HPDE6-E6E7 (cell line): ENCODE data around the gene RASA4B.
"Not testable (repeated sequence)": the region's sequence is repeated elsewhere in the genome, so short reads cannot be mapped to it uniquely, and the experiment has no call there.

ENCODE experiments used
- DNase-seq: peaks from one replicate; pipeline ENCODE4 v3.0.0; 2011; ENCODE audit warnings: missing footprints; ENCODE audit errors: extremely low spot score

The RASA4B gene

DNA sequence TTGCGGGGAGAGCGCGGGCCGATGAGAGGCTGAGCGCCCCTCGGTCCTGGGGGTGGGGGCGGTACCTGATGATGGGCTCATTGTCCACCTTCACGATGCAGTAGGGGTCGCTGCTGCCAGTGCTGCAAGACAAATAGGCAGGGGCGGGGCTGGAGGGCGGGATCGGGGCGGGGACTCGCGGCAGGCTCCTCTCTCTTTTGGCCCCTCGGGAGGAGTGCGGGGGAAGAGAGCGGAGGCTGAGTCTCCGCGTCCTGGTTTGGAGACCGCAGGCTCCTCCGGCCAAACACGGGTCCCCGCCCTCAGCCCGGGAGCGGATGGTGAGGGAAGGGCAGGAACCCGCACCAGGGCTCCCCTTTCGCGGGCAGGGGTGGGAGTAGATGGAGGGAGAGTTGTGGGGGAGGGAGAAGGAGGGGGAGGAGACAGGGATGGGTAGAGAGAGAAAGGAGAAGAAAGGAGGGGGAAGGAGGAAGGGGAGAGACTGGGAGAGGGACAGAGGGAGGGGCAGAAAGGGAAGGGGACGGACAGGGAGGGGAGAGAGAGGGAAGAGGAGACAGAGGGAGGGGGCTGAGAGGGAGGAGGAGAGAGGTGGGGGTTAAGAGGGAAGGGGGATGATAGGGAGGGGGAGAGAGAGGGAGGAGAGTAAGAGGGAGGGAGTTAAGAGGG is 5.6 kb downstream of the RASA4B start:
- not testable (repeated sequence) for DNase-seq

DNA sequence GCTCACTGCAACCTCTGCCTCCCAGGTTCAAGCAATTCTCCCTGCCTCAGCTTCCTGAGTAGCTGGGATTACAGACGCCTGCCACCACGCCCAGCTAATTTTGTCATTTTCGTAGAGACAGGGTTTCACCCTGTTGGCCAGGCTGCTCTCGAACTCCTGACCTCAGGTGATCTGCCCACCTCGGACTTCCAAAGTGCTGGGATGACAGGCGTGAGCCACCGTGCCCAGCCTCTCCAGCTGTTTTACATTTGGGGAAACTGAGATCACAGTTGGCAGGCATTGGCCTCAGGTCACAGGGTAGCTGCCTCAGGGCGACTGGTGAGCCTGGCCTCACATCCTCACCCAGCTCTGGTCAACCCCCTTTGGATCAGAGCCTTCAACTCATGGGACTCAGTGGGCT is 7.0 kb downstream of the RASA4B start:
- not testable (repeated sequence) for DNase-seq

DNA sequence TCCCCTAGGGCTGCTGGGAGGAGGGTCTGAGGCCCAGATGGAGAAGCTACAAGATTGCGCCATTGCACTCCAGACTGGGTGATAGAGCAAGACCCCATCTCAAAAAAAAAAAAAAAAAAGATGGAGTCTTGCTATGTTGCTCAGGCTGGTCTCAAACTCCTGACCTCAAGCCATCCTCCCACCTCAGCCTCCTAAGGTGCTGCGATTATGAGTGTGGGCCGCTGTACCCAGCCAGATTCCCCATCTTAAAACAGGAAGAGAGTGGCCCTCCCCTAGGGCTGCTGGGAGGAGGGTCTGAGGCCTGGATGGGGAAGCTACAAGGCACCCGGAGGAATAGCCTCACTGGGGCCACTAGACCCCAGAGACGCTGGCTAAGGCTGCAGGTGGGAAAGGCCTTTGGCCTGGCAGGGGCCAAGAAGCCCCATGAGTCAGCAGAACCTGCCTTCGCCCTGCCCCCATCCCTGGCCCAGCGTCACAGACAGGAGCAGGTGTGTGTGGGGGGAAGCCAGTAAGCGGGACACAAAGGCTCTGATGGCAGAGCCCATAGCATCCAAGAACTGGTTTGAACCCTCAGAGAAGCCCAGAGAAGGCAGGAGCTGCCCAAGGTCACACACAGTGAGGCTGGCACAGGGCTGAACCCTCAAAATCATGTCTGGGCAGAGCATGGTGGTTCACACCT is 10.0 kb downstream of the RASA4B start:
- not testable (repeated sequence) for DNase-seq

DNA sequence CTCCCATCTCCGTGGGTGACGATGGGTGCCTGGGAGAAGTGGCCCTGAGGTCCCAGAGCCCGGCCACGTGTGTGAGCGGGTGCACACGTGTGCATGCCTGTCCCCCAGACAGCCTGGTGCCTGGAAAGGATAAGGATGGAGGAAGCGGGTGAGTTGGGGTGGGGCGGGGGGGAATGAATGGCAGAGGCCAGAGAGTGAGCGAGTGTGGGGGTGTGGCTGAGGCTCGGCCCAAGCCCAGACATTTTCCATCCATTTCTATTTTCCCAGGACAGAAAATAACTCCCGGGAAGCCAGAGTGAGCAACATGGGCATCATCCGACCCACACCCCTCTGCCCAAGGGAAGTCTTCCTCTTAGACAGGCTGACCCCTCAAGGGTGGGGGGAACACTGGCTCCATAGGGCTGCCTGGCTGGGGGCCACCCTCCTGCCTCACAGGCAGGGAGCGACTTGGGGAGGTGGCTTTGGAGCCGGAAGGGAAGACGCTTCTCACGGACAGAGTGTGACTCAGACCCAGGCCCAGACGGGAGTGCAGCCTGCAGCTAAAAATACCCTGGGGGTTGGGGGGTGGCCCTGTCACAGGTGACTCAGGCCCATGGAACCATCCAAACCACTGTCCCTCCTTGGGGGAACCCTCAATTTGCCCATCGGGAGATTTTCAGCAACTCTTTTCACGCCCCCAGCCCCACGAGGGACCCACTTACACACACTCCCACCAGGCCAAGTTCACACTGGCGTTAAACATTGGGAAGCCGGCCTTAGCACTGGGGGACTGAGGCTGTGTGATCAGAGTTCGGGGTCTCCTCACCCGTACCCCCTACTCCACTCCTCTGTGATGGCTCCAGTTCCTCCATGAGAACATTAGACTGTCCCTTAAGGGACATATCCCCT is 12.0 kb downstream of the RASA4B start:
- not testable (repeated sequence) for DNase-seq

DNA sequence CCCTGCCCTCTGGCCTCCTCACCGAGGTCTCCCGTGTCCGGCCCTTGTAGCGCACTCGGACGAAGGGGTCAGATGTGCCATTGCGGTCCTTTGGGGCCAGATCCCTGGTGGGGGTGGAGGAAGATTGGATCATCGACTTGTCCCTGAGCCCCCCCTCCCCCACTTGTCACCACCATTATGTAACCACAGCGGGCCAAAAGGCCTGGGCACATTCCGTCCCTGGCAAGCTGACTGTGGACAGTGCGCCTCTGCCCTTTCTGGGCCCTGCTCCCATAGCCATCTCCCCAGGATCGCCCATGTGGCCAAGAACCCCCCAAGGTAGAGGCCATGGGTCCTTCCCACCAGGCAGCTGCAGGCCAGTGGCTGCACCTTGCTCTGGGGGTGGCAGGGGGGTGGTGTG is 14.4 kb downstream of the RASA4B start:
- DNase-seq = not testable (repeated sequence)

DNA sequence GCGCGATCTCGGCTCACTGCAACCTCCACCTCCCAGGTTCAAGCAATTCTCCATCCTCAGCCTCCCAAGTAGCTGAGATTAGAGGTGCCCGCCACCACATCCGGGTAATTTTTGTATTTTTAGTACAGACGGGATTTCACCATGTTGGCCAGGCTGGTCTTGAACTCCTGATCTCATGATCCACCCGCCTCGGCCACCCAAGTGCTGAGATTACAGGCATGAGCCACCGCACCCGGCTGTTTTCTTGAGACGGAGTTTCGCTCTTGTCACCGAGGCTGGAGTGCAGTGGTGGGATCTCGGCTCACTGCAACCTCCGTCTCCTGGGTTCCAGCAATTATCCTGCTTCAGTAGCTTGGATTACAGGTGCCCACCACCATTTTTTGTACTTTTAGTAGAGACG is 19.3 kb downstream of the RASA4B start:
- not testable (repeated sequence) for DNase-seq

DNA sequence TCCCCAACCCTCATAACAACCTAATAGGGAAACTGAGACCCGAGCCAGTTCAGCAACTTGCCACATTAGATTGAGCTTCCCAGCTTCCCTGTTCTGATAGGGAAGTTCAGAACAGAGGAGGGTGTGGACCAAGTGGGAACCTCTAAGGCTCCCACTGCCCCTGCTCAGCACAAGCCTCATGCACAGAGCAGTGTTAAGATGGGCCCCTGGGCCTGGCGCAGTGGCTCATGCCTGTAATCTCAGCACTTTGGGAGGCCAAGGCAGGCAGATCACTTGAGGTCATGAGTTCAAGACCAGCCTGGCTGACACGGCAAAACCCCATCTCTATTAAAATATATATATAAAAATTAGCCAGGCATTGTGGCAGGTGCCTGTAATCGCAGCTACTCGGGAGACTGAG is 20.3 kb downstream of the RASA4B start:
- not testable (repeated sequence) for DNase-seq

DNA sequence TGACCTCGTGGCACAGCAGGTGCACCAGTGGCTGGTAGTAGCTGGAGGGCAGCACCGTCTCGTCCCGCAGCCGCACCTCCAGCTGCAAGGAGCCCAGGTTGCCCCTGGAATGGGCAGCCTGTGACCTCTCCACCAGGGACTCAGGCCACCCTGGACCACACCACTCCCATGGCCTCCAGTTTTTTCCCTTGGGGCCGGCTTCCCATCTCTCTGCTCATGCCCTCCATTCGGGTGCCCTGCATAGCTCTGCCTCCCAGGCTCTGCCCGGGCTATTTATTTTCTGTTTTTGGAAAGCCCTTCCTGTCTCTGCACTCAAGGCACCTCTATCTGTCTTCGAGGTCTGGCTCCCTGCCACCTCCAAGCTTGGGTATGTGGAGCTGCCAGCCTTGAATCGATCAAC is 20.7 kb downstream of the RASA4B start:
- DNase-seq = not testable (repeated sequence)

DNA sequence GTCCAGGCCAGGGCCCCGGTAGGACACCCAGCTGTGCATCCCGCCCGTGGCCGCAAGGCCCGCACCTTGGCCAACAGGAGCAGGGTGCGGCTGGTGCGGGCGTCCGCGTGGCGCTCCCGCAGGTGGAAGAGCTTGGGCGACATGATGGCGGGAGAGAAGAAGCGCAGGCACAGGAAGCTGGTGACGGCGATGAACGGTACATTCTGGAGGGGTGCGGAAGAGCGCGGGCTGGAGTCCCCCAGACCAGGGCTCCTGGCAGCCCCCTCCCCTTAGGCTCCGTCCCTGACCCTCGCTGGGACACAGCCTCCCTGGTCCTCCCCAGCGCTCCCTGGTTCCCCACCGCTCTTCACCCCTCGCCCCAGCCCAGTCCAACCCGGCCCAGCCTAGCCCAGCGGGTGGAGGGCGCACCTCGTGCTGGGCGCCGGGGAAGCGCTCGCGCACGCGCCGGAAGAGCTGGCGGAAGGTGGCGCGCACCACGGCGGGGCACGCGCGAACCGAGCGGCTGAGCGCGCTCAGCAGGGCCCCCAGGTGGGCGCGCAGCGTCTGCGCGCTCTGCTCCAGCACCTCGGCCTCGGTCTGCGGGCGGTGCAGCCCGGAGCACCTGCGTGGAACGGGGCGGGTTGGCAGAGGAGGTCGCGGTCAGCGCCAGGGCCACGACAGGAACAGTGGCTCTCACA is 23.0 kb downstream of the RASA4B start:
- DNase-seq = not testable (repeated sequence)

DNA sequence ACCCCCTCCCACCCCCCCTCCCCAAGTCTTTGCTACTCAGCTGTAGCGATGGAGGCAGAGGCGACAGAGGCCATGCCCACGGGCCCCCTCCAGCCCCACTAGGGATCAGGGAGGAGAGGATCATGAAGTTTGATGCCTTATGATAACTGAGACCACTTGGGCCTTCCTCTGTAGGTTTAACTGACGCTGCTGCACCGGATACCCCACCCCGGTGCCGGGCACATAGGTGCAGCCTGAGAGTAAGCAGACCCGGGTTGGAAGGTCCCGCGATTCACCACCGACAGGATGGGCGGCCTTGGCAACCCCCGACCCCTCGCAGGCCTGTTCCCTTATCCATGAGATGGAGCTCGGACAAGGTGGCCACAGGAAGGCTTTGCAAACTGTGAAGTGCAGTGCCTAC is 23.6 kb downstream of the RASA4B start:
- not testable (repeated sequence) for DNase-seq

DNA sequence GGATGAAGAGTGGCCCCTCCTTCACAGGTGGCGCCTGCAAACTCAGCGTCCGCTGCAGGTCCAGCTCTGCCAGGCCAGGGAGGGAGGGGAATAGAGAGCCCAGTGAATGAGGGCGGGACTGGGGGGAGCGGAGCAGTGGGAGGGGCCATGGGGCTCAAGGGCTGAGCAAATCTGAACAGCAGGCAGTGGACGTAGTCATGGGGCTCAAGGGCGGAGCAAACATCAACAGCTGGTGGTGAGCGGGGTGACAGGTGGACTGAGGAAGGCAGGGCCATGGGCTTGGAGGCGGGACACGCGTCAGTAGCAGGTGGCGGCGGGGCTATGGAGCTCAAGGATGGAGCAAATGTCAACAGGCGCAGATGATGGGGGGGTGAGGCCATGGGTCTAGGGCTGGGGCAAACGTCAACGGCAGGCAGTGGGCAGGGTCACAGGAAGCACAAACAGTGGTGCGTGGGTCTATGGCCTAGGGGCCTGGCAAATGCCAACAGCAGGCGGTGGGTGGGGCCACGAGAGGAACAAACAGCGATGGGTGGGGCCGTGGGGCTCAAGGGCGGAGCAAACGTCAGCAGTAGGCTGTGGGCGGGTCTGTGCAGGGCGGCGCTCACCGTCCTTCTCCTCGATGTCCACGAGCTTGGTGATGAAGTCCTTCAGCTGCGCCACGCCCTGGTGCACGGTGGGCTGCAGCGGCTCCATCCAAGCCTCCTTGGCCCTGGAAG is 24.2 kb downstream of the RASA4B start:
- DNase-seq = not testable (repeated sequence)

DNA sequence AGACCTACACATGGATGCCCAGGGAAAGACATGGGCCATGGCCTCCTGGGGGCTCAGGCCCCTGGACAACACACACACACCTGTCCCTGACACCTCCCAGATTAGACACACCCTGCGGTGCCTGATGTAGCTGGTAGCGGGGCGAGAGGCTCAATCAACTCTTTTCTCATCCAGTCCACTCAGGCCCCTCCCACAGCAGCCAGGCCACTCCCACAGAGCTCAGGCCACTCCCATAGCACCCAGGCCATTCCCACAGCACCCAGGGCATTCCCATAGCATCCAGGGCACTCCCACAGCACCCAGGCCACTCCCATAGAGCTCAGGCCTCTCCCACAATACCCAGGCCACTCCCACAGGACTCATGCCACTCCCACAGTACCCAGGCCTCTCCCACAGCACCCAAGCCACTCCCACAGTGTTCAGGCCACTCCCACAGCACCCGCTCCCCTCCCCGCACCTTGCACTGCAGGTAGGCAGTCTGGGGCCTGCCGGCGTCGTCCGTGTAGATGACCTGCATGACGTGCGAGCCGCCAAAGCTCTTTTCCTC is 27.0 kb downstream of the RASA4B start:
- DNase-seq = not testable (repeated sequence)

DNA sequence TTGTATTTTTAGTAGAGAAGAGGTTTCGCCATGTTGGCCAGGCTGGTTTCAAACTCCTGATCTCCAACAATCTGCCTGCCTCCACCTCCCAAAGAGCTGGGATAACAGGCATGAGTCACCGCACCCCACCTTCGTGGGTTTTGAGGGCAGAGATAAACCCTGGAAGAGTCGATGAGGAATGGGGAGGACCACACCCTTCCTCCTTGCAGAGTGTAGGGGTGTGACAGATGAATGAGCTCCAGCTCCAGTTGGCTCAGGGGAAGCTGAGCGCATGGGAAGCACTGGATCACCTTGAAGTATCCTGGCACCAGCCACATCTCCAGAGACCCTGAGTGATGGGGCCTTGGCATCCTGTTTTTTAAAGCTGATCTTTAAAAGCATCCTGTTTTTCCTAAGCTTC is 33.3 kb downstream of the RASA4B start:
- DNase-seq = not testable (repeated sequence)

DNA sequence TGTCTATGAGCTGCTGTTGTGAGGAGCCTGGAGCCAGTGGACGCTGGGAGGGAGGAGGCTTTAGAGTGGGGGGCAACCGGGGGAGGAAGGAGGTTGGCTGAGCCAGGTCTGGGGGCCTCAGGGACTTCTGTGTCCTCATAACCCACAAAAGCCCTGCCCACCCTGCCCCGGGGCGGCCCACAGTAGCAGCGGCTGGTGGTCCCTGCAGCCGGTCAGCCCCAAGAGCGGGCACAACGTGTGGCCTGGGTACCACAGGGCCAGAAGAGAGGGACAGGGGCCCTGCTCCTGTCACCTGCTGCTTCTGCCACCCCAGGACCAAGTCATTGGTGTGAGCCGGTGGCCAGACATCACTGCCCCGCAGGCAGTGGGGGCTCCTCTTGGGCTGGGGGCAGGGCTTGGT is 35.6 kb downstream of the RASA4B start:
- not testable (repeated sequence) for DNase-seq

DNA sequence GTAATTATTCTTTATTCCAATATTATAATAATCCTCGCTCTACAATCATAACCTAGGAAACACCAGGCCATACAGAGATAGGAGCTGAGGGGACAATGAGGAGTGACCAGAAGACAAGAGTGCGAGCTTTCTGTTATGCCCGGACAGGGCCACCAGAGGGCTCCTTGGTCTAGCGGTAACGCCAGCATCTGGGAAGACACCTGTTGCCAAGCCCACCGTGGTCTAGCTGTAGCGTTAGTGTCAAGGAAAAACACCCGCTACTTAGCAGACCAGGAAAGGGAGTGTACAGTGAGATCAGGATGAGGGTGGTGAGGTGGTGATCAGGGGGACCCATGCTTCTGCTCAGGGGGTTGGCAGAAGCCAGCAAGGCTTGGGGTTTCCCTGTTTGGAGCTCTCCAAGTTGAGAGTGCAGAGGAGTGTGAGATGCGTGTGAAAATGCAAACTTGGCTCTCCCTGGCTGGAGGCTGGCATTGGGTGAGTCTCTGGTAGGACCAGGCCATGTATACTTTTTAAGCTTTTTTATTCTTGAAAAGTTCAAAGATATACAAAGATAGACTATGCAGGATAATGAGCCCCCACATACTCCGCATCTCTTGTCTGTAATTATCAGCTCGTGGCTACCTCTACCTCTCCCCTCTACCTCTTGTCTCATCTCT is 37.5 kb downstream of the RASA4B start:
- DNase-seq = not testable (repeated sequence)

DNA sequence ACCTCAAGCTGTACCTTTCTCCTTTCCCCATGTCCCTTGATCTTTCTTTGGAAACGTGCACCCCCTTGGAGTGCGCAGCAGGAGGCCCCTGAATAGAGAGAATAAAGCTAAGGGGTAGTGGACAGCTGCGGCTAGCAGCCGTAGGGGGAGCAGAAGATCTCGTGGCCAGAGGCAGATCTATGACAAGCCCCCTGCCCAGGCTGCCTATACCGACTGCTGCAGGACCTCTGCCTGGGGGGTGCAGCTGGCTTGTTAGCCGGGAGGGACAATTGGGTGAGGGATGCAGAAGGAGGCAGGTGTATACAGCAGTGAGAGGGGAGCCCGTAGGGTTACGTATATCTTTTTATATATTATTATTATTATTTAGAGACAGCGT is 38.4 kb downstream of the RASA4B start:
- not testable (repeated sequence) for DNase-seq

DNA sequence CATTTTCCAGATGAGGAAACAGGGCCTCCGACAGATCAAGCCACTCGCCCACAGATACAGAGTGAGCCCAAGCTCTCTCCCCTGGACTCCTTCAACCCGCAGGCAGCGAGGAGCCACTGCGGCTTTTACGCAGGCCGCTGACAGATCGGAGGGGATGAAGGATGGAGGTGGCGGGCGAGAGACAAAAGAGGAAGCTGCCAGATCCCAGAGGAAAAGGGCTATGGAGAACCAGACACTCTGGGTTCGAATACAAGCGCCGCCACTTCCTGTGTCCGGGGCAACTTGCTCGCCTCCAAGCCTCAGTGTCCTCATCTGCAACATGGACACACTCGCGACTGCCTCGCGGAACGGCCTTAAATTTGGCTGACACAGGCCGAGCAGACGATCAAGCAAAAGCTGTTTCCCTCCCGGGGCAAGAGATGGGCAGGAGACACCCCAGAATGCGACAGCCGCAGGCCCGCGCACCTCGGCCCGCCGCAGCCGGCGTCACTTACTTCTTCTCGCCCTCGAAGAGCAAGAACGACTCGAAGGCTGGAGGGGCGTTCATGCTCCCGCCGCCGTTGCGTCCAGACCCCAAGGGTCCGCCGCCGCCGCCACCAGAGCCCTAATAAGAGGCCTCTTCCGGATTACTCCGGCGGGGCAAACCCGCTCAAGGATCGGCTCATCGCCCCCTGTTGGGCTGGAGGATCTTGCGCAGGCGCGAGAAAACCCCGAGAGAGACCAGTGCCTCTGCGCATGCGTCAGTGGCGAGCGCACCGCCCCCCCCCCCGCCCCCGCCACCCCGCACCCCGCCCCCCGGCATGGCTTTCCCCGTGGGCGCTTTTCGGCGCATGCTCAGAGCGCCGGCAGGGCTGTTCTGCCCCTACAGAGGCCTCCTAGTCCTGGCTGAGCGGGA is 39.0 kb downstream of the RASA4B start, which contains the start of gene POLR2J:
TSS of gene POLR2J (minus strand) at position 609 of the 895 bp plus-strand sequence. CDS start at position 547, 62 bp downstream.
- DNase-seq = not testable (repeated sequence)

DNA sequence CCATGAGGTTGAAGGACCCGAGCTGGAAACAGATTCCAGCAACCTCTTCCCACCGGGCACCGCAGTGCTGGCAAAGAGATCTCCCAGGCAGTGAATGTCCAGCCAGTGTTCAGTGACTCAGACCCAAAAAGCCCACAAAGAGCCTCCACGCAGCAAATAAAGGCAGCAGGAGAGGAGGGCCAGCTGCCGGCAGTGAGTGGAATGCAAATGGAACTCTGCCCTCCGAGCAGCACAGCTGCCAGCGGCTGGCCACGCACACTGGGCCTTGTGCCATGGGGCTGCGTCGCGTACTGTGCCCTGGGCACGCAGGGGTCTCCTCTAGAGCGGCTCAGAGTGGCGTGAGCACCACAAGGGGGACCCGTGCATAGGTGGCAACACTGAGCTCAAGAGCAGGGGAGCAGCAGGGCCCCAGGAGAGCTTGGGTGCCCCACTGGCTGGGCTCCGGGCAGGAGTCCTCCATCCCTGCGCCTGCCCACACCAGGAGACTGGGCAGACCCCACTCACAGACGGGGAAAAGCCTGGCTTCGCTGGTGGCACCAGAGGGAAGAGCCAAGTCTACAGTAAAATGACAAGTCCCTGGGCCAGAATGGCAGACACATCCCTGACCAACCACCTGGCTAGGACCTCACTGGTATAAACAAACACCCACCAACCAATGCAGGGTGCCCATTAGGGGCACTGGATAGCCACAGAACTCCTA is 42.7 kb downstream of the RASA4B start:
- DNase-seq = not testable (repeated sequence)
